ENCODE measurements around the gene CACNA1C. TPM values are rescaled to one million over a fixed set of nuclear protein-coding genes. Genes with fewer than 3 reads are reported as not detected.

Gene CACNA1C
- total and polyA plus RNA-seq, 2 donors: 0.71 TPM

DNA sequence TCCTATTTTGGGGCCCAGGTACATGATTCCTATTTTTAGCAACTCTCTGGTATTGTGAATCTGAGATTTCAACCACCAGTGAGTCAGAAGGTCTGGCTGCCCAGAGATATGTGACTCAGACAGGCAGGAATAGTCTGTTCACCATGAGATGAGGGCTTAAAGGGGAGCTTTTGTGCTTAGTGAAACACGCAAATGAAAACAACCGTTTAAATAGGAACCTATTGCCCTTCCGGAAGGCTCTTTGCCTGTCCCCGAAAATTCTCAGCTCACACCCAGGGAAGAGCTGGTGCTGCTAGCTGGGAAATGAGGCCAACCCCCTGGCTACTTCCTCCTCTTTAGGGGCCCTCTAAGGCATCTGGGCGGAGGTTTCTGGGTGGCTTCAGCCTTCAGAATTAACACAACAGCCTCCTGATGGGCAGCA, 283.6 kb downstream of the CACNA1C start:
- no peaks in the 10 kb centered on the region for H3K36me3 ChIP-seq (ENCODE audit: control insufficient read depth in 2 of 2, insufficient read depth in 2 of 2, low read length in 1 of 2)
- DNase-seq (ENCODE audit: low read depth in 6 of 9, low spot score in 9 of 9): no peak
- H3K4me3 ChIP-seq (ENCODE audit: low read length in 2 of 2): no peak overlapping the region
- H3K4me1 ChIP-seq (ENCODE audit: control insufficient read depth in 2 of 2, insufficient read depth in 2 of 2, low read length in 2 of 2): no peaks in the 10 kb centered on the region
- WGBS: 42% methylated on average over 5 of the region's 5 CpGs
- H3K9me3 ChIP-seq (ENCODE audit: control insufficient read depth in 2 of 2, insufficient read depth in 1 of 2, low read length in 1 of 2): no peaks in the 10 kb centered on the region
- H3K27me3 ChIP-seq (ENCODE audit: control insufficient read depth in 2 of 2, insufficient read depth in 1 of 2, low read length in 1 of 2): no peaks in the 10 kb centered on the region
- H3K27ac ChIP-seq (ENCODE audit: low read depth in 1 of 2, low read length in 1 of 2): no peak overlapping the region

DNA sequence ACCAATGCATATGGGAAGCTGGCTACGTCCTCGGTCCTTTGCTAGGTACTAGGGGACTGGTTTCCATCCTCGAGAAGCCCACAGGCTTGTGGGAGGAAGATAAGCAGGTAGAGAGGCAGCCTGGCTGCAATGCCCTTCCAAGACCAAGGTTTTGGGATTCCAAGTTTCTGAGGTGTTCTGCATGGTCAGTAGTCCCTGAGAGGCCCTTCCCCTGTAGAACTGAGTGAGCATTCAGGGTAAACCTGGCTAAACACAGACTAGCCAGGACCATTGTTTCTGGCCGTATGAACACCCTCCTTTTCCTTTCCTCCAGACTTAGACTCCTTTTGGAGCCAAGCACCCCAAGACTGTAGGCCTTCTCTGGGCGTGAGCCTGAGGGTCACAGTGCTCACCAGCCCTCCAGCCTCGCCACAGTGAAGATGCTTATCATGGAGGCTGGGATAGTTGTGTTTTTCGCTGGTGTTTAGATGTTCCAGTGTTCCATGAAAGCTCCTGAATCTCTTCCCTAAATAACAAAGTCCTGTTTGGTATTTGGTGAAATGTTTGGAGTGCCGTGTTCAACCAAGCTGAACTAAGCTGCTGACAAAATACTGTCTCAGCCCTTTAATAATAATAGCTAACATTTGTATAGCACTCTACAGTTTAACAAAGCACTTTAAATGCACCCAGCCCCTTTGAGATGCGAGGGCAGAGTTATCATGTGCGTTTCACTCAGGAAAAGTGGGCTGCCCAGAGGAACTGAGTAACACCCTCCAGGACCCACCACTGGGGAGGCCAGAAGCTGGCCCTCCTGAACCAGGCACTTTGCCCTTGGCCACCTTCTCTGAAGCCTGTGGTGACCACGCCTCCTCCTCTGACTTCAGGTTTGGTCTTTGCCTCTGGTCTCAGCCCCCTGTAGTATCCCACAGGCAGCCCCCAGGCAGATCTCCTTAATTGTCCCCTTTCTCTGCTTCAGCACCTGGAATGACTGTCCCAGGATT, 284.5 kb downstream of the CACNA1C start:
- no peak for DNase-seq (ENCODE audit: low read depth in 6 of 9, low spot score in 9 of 9)
- no peak overlapping the region for H3K4me3 ChIP-seq (ENCODE audit: low read length in 2 of 2)
- no peak overlapping the region for H3K27ac ChIP-seq (ENCODE audit: low read depth in 1 of 2, low read length in 1 of 2)
- no peaks in the 10 kb centered on the region for H3K9me3 ChIP-seq (ENCODE audit: control insufficient read depth in 2 of 2, insufficient read depth in 1 of 2, low read length in 1 of 2)
- 97% methylated on average over 11 of the region's 11 CpGs for WGBS
- H3K4me1 ChIP-seq (ENCODE audit: control insufficient read depth in 2 of 2, insufficient read depth in 2 of 2, low read length in 2 of 2): no peaks in the 10 kb centered on the region
- no peaks in the 10 kb centered on the region for H3K36me3 ChIP-seq (ENCODE audit: control insufficient read depth in 2 of 2, insufficient read depth in 2 of 2, low read length in 1 of 2)
- no peaks in the 10 kb centered on the region for H3K27me3 ChIP-seq (ENCODE audit: control insufficient read depth in 2 of 2, insufficient read depth in 1 of 2, low read length in 1 of 2)

DNA sequence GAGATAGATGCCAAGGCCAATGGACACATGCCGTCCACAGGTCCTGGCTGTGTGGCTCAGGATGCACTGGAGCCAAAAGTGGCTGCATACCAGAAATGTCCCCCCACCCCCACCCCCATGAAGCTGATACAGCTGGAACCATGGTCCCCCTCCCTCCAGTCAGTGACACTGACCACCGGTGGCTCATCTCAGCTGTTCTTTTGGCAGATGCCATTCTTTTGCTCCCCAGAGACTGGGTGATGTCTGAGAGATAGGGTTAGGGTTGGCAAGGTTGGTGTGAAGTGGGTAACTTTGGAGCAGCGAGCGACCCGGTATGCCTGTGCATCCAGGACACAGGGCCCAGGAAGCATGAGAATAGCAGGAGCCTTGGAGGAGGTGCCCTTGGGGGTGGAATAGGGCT, 285.6 kb downstream of the CACNA1C start:
- H3K9me3 ChIP-seq (ENCODE audit: control insufficient read depth in 2 of 2, insufficient read depth in 1 of 2, low read length in 1 of 2): no peaks in the 10 kb centered on the region
- H3K36me3 ChIP-seq (ENCODE audit: control insufficient read depth in 2 of 2, insufficient read depth in 2 of 2, low read length in 1 of 2): no peaks in the 10 kb centered on the region
- WGBS: over 99% methylated on average over 5 of the region's 5 CpGs
- H3K4me1 ChIP-seq (ENCODE audit: control insufficient read depth in 2 of 2, insufficient read depth in 2 of 2, low read length in 2 of 2): no peaks in the 10 kb centered on the region
- no peaks in the 10 kb centered on the region for H3K27me3 ChIP-seq (ENCODE audit: control insufficient read depth in 2 of 2, insufficient read depth in 1 of 2, low read length in 1 of 2)
- DNase-seq (ENCODE audit: low read depth in 6 of 9, low spot score in 9 of 9): no peak
- no peak overlapping the region for H3K4me3 ChIP-seq (ENCODE audit: low read length in 2 of 2)
- H3K27ac ChIP-seq (ENCODE audit: low read depth in 1 of 2, low read length in 1 of 2): no peak overlapping the region

DNA sequence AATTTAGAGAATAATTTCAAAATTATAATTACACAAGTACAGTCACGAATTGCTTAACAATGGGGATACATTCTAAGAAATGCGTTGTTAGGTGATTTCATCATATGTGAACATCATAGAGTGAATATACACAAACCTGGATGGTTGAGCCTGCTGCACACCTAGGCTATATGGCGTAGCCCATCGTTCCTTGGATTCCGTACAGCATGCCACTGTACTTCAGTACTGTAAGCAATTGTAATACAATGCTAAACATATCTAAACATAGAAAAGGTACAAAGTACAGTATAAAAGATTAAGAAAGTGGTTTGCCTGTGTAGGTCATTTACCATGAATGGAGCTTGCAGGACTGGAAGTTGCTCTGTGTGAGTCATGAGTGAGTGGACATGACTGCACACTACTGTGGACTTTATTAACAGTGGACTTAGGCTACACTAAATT, 286.2 kb downstream of the CACNA1C start:
- H3K9me3 ChIP-seq (ENCODE audit: control insufficient read depth in 2 of 2, insufficient read depth in 1 of 2, low read length in 1 of 2): no peaks in the 10 kb centered on the region
- no peak for DNase-seq (ENCODE audit: low read depth in 6 of 9, low spot score in 9 of 9)
- no peaks in the 10 kb centered on the region for H3K27me3 ChIP-seq (ENCODE audit: control insufficient read depth in 2 of 2, insufficient read depth in 1 of 2, low read length in 1 of 2)
- H3K4me1 ChIP-seq (ENCODE audit: control insufficient read depth in 2 of 2, insufficient read depth in 2 of 2, low read length in 2 of 2): no peaks in the 10 kb centered on the region
- WGBS: 99% methylated on average over 5 of the region's 5 CpGs
- no peak overlapping the region for H3K4me3 ChIP-seq (ENCODE audit: low read length in 2 of 2)
- no peak overlapping the region for H3K27ac ChIP-seq (ENCODE audit: low read depth in 1 of 2, low read length in 1 of 2)
- no peaks in the 10 kb centered on the region for H3K36me3 ChIP-seq (ENCODE audit: control insufficient read depth in 2 of 2, insufficient read depth in 2 of 2, low read length in 1 of 2)

DNA sequence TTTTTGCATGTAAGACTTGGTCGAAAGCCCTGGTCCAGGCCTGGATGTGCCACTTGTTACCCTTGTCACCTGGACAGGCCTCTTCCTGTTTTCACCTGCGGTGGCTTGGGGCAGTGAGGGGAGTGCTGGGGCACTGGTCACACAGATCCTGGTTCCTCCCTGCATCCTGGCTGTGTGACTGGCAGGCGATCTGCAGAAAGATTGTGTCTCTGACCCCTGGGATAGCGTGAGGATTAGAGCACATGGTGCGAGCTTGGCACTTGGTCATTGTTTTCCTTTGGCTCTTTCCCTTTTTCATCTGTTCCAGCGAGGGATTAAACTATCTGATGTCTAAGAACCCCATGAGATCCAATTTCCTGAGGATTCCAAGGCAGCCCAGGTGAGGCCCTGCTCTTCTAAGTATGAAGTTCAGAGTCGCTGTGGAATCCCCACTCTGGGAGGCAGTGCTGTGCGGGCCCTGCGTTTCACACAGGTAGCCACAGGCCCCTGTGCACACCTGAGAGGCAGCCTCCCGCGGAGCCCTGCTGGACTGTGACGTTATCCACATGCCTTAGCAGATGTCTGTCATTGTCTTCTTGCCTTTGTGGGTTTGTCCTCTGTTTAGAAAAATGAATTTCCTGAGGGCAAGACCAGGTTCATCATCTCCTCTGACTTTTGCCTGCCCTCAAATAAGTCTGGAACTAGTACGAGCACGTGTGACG, 288.4 kb downstream of the CACNA1C start:
- WGBS: 91% methylated on average over 15 of the region's 15 CpGs
- Histone ChIP-seq H3K9me3 (ENCODE audit: control insufficient read depth in 2 of 2, insufficient read depth in 1 of 2, low read length in 1 of 2) (peaks cover 0 to 2% of the 10 kb centered on the region in 2 donors), H3K4me1 (ENCODE audit: control insufficient read depth in 2 of 2, insufficient read depth in 2 of 2, low read length in 2 of 2) (peaks cover 0 to 3% of the 10 kb centered on the region in 2 donors), H3K27me3 (ENCODE audit: control insufficient read depth in 2 of 2, insufficient read depth in 1 of 2, low read length in 1 of 2) (no peaks in the 10 kb centered on the region), H3K27ac (ENCODE audit: low read depth in 1 of 2, low read length in 1 of 2) (no peak overlapping the region), H3K36me3 (ENCODE audit: control insufficient read depth in 2 of 2, insufficient read depth in 2 of 2, low read length in 1 of 2) (no peaks in the 10 kb centered on the region), H3K4me3 (ENCODE audit: low read length in 2 of 2) (no peak overlapping the region)
- DNase-seq (ENCODE audit: low read depth in 6 of 9, low spot score in 9 of 9): no peak

DNA sequence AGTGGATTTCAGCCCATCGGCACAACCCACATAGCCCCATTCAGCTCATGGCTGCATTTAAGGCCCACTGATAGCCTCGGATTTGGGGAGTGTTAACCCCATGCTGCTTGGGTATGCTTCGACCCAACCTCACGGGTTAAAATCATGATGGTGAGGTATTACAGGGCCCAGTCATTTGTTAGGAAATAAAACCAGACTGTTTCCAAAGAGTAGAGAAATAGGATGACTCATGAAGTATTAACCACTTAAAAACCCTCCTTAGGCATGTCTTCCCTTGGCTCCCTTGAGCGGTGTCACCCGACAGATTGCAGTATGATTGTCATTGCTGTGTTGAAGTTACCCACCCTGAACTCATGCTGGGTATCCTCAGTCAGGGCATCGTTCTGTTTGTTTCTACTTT, 289.1 kb downstream of the CACNA1C start:
- H3K36me3 ChIP-seq (ENCODE audit: control insufficient read depth in 2 of 2, insufficient read depth in 2 of 2, low read length in 1 of 2): no peaks in the 10 kb centered on the region
- no peaks in the 10 kb centered on the region for H3K27me3 ChIP-seq (ENCODE audit: control insufficient read depth in 2 of 2, insufficient read depth in 1 of 2, low read length in 1 of 2)
- peaks cover 0 to 2% of the 10 kb centered on the region in 2 donors for H3K9me3 ChIP-seq (ENCODE audit: control insufficient read depth in 2 of 2, insufficient read depth in 1 of 2, low read length in 1 of 2)
- H3K4me1 ChIP-seq (ENCODE audit: control insufficient read depth in 2 of 2, insufficient read depth in 2 of 2, low read length in 2 of 2): peaks cover 0 to 3% of the 10 kb centered on the region in 2 donors
- H3K4me3 ChIP-seq (ENCODE audit: low read length in 2 of 2): no peak overlapping the region
- WGBS: 96% methylated on average over 7 of the region's 7 CpGs
- DNase-seq (ENCODE audit: low read depth in 6 of 9, low spot score in 9 of 9): no peak
- H3K27ac ChIP-seq (ENCODE audit: low read depth in 1 of 2, low read length in 1 of 2): no peak overlapping the region

DNA sequence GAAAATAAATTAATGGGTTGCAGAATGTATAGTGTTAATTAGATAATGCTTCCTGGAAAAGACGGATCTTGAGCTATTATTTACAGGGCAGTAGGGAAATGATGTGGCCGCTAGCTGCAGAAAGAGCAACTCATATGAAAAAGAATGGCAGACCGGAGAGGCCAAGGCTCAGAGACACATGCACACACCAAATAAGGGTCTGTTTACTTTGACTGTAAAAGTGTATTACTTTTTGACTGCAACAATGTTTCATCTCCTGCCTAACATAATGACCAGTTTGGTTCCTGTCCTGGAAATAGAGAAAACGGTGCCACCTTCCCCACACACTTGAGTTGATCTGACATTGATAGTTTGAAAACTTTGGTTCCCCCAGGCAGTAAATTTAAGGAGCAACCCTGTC, 290.9 kb downstream of the CACNA1C start:
- WGBS: 74% methylated on average over 4 of the region's 4 CpGs
- Histone ChIP-seq H3K4me1 (ENCODE audit: control insufficient read depth in 2 of 2, insufficient read depth in 2 of 2, low read length in 2 of 2) (peaks cover 0 to 3% of the 10 kb centered on the region in 2 donors), H3K4me3 (ENCODE audit: low read length in 2 of 2) (no peak overlapping the region)

DNA sequence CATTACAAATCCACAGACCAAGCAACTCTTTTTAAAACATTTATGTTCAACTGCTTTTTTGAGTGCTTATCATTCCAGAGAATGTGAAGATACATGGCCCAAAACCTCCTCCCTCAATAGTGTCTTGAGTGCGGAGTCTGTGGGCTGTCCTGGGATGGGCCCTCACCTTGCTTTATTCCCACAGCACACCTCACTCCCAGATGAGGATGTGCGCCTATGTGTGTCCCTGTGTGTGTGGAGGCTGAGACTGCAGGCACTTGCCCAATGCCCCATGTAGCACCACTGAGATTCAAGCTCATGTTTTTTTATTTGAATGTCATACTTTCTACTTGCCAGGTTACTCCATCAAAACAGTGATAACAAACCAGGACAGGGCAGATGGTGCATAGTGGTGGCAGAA, 291.7 kb downstream of the CACNA1C start:
- WGBS: over 99% methylated on average over 2 of the region's 2 CpGs
- Histone ChIP-seq H3K4me1 (ENCODE audit: control insufficient read depth in 2 of 2, insufficient read depth in 2 of 2, low read length in 2 of 2) (peaks cover 0 to 3% of the 10 kb centered on the region in 2 donors), H3K9me3 (ENCODE audit: control insufficient read depth in 2 of 2, insufficient read depth in 1 of 2, low read length in 1 of 2) (peaks cover 0 to 2% of the 10 kb centered on the region in 2 donors), H3K27ac (ENCODE audit: low read depth in 1 of 2, low read length in 1 of 2) (no peak overlapping the region), H3K36me3 (ENCODE audit: control insufficient read depth in 2 of 2, insufficient read depth in 2 of 2, low read length in 1 of 2) (no peaks in the 10 kb centered on the region), H3K27me3 (ENCODE audit: control insufficient read depth in 2 of 2, insufficient read depth in 1 of 2, low read length in 1 of 2) (no peaks in the 10 kb centered on the region), H3K4me3 (ENCODE audit: low read length in 2 of 2) (no peak overlapping the region)
- DNase-seq (ENCODE audit: low read depth in 6 of 9, low spot score in 9 of 9): no peak

More for the DNA sequence above, 290.9 kb downstream of the CACNA1C start:
- no peak for DNase-seq (ENCODE audit: low read depth in 6 of 9, low spot score in 9 of 9)
- H3K27ac ChIP-seq (ENCODE audit: low read depth in 1 of 2, low read length in 1 of 2): no peak overlapping the region
- H3K36me3 ChIP-seq (ENCODE audit: control insufficient read depth in 2 of 2, insufficient read depth in 2 of 2, low read length in 1 of 2): no peaks in the 10 kb centered on the region
- peaks cover 0 to 2% of the 10 kb centered on the region in 2 donors for H3K9me3 ChIP-seq (ENCODE audit: control insufficient read depth in 2 of 2, insufficient read depth in 1 of 2, low read length in 1 of 2)
- no peaks in the 10 kb centered on the region for H3K27me3 ChIP-seq (ENCODE audit: control insufficient read depth in 2 of 2, insufficient read depth in 1 of 2, low read length in 1 of 2)

DNA sequence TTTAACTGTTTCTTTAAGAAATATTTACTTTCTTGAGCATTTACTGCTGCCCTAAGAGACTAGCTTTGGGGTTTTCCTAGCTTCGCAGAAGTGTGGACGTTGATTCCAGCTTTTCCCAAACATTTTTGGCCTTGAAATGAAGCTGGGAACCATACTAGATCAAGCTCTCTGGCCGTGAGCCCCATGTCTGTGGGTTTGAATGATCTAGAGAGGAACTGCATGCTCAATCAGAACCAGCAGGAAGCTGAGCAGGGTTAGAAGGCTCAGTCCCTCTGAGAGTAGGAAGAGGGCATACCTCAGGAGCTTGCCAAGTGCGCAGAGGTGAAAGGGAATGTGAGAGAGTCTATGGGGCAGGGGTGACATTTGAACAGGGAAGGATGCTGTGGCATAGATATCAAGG, 292.1 kb downstream of the CACNA1C start:
- Histone ChIP-seq H3K4me3 (ENCODE audit: low read length in 2 of 2) (no peak overlapping the region), H3K36me3 (ENCODE audit: control insufficient read depth in 2 of 2, insufficient read depth in 2 of 2, low read length in 1 of 2) (no peaks in the 10 kb centered on the region), H3K27ac (ENCODE audit: low read depth in 1 of 2, low read length in 1 of 2) (no peak overlapping the region), H3K27me3 (ENCODE audit: control insufficient read depth in 2 of 2, insufficient read depth in 1 of 2, low read length in 1 of 2) (no peaks in the 10 kb centered on the region), H3K9me3 (ENCODE audit: control insufficient read depth in 2 of 2, insufficient read depth in 1 of 2, low read length in 1 of 2) (peaks cover 0 to 2% of the 10 kb centered on the region in 2 donors), H3K4me1 (ENCODE audit: control insufficient read depth in 2 of 2, insufficient read depth in 2 of 2, low read length in 2 of 2) (peaks cover 0 to 3% of the 10 kb centered on the region in 2 donors)
- 52% methylated on average over 4 of the region's 4 CpGs for WGBS
- no peak for DNase-seq (ENCODE audit: low read depth in 6 of 9, low spot score in 9 of 9)

Measured in thymus (tissue), 11 donors.